Astrocyte (in vitro differentiated cells and primary cell): Measurements from ENCODE around the gene IMP4.

ENCODE experiments used
- EZH2 ChIP-seq: IDR thresholded peaks from 2 replicates; pipeline ENCODE4 v1.6.1; 2012; ENCODE audit warnings: mild to moderate bottlenecking, low read length, inconsistent platforms; ENCODE audit not compliant: insufficient read depth
- TF ChIP-seq, protein P1 (sequence below): IDR thresholded peaks from 2 replicates; pipeline ENCODE4 v1.5.1; 2011; ENCODE audit warnings: low read depth, mild to moderate bottlenecking, inconsistent platforms, low read length, moderate library complexity; ENCODE audit not compliant: insufficient read depth

DNA sequence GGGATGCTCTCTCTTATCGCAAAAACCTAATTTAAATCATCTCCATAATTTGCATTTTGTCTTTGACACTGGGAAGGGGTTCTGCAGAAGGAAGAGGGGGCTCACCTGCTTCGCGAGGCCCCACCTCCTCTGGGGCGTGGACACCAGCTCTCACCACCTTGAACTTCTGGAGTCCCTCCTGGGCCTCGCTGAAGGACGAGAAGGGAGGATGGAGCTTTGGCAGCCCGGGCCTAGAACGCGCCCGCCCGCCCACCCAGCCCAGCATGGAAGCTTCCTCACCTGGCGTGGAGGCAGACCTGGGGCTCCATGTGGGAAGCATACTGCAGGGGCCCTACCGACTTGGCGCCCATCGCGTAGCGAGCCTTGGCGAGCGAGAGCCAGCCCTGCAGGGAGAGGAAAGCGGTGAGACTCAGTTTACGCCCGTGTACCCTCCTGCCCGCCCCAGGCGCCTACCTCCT lies 1.1 kb upstream of the IMP4 start:
- TF ChIP-seq, protein P1, sequence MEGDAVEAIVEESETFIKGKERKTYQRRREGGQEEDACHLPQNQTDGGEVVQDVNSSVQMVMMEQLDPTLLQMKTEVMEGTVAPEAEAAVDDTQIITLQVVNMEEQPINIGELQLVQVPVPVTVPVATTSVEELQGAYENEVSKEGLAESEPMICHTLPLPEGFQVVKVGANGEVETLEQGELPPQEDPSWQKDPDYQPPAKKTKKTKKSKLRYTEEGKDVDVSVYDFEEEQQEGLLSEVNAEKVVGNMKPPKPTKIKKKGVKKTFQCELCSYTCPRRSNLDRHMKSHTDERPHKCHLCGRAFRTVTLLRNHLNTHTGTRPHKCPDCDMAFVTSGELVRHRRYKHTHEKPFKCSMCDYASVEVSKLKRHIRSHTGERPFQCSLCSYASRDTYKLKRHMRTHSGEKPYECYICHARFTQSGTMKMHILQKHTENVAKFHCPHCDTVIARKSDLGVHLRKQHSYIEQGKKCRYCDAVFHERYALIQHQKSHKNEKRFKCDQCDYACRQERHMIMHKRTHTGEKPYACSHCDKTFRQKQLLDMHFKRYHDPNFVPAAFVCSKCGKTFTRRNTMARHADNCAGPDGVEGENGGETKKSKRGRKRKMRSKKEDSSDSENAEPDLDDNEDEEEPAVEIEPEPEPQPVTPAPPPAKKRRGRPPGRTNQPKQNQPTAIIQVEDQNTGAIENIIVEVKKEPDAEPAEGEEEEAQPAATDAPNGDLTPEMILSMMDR: no peak
- no peak for TF ChIP-seq EZH2
